NCI-H128 (cell line): ENCODE data around the gene QTRT2.

ENCODE experiments used
- DNase-seq: peaks from one replicate; lab custom pipeline; 2025; ENCODE audit not compliant: unreplicated experiment; lab: John Stamatoyannopoulos, UW

The QTRT2 gene

DNA sequence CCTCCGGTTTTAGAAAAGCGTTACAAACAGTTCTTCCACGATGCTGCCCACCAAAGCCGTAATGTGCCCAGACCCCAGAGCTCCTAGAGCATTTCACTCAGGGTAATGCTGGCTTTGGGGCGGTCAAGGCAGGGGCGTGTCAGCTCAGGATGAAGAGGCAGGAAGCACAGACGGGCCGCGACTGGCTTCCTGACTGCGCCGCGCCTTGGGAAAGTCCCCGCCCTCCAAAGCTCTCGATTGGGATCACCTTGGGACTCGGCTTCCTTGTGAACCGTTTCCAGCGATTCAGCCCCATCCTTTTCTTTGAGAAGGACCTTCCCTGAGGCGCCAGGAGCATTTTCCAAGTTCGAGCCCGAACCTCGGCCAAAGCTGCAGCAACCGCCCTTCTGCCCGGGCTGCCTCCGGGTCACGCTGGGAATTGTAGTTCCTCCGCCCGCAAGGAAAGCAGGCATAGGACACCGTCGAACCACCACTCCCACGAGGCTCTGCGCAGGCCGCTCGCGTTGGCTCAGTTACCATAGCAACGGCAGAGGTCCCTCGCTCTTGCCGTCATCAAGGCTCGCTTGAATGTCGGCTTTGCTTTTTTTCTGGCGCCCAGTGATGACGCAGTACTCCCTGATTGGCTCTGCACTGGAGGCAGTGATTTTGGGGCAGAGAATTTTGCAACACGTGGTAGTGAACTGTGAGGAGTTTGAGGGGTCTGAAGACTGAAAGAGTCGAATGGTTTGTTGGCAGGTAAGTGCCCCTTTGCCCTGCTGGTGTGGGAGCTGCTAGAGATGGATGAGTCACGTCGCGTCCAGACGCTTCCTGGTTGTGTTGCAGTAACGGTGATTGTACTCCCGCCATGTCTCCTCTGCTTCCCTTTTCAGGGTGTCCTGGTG is at the start of gene QTRT2, which contains the start of gene CCDC191:
Gene QTRT2 (plus strand): TSS at position 608 of the 881 bp plus-strand sequence. CDS start 8,521 bp downstream, outside the sequence.
Gene CCDC191 (minus strand): TSS at position 397 of the 881 bp plus-strand sequence. CDS start 60 bp downstream, at position 337.
- peak; percentile 99 for DNase-seq

DNA sequence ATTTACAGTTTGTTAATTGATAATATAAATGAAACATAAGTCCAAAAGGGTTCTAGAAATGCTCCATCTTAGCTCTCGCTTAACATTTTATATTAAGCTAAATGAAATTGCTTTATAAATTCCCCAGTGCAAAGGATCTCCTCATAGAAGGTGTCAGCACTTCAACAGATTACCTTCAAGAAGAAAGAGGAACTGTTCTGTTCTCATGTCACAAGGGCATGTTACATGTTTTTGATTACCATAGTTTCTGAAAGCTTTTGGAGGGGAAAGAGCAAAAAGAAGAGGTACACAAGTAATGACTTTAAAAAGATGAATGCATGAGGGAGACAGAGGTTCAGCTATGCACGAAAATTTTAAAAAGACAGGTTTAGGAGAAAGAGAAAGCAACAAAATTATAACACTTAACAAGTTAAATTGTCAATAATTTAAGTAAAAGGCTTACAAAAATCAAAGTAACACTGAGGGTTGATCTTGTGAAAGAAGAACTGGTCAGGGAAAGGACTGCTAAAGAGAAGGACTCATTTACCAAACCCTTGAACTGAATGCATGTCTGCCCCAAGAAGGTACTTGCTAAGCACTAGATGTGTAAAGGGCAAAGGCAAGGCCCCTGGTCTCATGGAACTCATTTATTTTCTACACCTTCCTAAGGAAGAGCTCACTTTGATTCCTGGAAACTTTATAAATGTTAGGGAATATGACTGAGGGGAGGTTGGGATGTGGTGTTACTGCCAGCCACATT is 45.3 kb upstream of the QTRT2 start:
- no peak for DNase-seq

DNA sequence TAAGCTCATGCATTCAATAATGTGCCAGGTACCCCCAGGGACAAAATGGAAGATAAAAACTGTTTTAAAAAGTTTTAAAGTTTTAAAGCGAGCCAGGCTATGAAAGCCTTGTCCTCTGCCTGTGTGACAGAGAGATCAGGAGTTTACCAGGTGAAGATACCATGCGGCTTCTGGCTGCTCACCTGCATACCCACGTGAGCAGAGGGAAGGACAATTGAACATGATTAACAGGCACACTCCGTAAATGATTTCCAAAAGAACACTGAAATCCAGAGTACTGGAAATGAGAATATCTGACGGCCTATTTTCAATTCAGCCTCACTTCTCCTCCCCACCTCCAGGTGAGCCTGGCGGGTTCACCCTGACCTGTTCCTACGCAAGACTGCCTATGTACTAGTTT is 42.3 kb upstream of the QTRT2 start:
- DNase-seq, result no peak

DNA sequence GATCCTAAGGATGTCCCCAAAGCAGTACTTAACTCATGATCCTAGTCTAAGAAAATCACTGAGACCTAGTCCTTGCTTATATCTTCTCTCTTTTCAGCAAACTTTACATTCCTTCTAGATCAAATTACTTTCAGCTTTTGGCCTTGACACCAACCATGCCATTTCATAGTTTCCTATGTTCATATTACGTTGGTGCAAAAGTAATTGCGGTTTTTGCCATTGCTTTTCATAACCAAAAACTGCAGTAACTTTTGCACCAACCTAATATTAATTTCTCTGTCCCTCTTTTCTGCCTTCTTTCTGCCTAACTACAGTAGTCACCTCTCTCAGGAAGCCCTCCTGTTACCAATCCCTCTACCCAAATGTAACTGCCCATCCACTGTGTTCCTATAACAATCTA is 37.1 kb upstream of the QTRT2 start:
- no peak for DNase-seq

DNA sequence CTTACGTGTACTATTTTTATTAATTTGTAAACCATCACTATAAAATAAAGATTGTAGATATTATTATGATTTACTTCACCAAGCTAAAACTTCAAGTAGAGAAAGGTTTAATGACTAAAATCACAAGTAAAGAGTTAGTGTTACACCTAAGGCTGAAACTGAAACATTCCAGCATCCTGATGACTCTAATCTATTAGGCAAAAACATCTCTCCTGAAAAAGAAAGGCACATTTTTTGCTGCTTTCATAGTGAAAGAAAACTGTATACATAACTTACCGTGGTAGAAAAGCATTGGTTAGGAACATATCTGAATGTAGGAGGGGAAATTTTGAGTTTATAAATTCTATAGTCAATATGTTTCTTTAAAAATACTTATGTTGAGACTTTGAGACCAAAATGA is 35.6 kb upstream of the QTRT2 start:
- DNase-seq, result no peak

DNA sequence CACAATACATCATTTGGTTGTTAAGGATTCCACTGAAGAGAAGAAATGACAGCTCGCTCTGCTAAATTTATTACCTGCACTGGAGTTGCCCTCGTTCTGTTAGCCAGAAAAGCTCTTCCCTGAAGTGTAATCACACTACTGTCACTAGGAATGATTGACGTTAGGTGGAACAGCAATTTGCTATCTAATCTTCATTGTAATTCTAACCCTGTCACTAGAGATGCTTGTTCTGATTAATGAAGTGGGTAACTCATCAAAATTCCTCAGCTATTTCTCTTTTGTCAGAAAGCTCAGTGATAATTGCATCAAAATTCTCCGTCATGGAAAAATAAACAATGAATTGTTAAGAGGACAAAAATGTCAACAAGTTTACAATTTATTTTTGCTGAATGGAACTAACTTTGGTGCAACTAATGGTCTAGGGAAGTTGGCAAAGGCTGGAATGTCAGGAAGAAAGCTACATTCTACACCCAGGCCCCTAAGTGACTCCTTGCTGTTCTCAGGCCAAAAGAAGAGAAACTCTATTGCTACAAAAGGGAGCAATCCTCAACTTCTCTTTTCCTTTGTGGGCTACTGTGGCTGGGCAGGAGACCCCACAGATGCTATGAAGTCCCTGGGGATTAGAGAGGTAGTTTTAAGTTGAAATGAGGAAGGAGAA is 34.3 kb upstream of the QTRT2 start:
- no peak for DNase-seq

DNA sequence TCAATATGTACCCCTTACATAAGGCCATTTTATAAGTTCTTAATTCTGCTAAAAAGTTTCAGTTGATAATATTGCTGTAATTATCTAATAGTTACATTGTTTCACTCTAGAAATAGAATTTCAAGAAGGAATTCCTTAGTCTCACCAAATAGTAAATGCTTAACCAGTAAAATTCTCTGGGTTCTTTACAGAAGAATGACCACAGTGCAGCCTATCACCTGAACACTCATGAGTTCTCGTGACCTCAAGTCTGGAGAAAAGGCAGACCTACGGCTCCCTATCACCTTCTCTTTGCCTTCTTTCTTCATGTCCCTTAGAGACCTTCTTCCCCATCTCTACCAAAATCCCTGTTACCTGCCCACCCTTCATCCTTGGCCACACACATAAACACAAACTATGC is 31.1 kb upstream of the QTRT2 start:
- DNase-seq, result no peak

DNA sequence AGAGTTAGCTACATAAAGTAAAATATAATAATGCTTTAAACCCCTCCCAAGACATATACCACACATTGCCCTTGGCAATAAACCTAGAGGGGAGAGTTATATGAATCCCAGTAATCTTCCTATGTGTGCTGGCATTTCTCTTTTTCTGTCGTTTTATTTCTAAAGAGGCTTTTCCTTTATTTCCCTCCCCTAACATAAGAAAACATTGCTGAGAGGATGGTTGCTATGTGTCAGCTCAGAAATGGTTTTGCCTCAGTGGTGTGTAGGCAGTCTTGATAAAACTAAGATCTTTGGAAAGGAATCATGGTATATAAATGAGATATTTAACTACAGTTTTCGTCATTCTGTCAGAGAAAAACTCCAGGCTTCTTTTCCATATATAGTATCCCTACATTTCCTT is 30.2 kb upstream of the QTRT2 start:
- DNase-seq, result no peak

DNA sequence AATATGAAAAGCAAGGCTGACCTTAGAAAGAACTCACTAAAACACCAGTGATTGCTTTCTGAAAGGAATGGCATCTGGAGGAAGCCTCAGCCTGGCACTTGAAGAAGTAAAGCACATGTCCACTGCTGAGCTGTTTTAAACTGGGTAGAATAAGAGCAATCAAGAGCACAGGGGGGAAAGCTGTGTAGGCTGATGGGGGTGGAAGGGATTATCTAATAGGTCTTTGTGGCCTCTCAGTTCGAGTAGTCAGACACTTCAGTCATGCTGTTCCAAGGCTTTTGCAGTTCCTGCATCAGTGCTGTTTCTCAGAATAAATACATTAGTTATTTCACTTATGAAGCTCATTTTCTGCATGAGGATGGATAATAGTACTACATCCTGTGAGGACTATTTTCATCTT is 22.8 kb upstream of the QTRT2 start:
- no peak for DNase-seq

DNA sequence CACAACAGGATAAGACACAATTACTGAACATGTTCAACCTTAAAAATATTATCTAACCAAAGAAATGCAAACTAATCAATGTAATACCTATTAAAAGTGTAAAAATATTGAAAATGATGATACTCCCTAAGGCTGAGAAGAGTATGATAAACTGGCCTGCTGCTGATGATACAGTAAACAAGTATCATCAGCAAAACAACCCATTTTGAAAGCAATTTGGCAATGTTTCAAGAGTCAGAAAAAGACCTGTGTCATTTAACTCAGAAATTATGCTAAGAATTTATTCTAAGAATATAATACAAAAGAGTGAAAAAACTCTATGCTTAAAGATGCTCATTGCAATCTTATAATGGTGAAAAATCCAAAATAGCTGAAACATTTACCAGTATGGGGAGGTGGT is 22.3 kb upstream of the QTRT2 start:
- no peak for DNase-seq

DNA sequence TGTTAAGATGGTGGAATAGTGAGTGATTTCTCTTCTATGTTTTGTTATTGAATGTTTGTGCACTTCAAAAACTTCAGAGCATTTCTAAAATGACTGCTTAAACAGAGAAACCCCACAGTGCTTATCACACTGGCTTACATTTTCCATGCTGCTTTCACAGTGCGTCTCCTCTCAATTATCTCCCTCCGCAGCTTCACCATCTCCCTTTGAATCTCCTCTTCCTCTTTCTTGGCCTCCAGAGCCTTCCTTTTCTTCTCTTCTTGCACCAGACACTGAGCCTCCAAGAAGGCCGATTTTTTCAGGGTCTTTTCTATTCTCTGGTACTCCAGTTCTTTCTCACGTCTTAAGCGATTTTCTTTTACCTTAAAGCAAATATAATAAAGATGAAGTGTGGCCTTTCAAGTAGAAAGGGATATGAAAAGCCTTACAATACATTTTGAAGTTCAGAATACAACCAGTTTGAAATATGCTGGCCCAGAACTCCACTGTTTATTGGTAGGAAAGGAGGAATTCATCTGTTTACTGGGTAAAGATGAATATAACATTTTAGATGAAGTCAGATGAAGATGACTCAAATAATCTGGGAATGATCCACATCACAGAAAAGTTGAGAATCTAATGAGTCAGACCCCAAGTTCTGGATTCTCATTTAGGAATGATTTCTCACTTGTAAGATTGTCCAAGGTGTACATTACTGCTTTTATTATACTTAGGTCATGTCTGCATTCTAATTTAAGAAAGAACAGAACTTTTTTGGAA is 21.6 kb upstream of the QTRT2 start:
- DNase-seq, result no peak

DNA sequence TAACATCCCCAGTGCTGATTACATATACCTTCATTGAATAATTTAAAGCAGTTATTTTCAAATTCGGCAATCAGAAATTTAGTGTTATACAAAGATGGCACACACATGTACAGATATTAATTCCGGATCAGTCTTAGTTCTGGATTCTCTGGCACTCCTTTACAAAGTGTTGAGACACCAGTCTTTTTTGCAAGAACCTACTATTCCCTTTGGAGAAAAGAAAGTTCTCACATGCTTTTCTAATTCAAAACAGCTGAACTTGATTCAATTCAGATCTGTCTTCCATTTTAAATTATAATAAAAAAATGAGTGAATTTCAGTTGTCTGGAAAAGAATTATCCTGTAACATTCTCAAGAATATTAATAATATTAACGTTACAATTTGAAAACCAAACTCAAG is 20.6 kb upstream of the QTRT2 start:
- no peak for DNase-seq

DNA sequence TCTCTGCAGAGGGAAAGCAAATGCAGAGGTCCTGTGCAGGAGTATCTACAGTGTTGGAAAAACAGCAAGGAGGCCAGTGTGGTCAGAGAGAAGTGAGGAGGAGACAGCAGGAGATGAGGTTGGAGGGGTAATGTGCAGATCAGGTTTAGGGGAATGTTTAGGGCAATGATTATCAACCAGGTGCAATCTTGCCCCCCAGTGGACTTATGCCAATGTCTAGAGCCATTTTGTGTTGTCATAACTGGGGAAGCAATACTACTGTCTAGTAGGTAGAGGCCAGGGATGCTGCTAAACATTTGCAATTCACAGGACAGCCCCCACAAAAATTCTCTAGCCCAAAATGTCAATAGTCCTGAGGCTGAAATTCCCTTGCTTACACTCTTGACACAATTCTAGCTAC is 13.3 kb upstream of the QTRT2 start:
- no peak for DNase-seq

DNA sequence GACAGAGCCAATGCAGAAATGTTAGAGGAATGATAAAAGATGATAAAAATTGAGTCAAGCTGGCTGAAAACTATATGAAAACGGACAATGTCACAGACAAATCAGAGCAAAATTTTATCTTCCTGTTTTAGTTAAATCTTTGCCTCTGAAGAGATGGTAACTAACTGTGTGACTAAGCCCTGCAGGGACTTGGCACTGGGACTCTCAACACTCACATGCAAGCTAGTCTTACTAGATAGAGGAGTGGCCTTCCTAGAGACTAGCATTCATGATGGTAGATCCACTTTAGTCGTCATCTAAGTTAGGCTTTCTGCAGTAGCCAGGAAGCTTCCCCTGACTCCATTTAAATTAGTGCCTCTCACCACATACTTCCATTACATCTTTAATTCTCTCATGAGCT is 4.3 kb upstream of the QTRT2 start:
- no peak for DNase-seq

DNA sequence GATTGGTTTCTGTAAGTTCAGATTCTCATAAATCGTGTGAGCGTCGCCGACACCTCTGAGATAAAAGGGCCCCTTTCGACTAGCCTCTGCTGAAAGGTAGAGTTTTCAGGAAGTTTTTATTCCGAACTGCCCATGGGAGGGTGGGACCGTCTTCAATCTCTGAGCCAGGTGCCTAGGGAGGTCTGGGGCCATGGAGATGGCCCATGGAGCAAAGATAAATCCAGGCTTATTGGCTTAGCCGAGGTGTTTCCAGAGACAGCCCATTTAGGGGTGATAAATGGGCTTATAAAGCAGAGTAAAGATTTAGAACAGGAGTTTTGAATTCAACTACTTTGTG is 442 bp downstream of the QTRT2 start:
- no peak for DNase-seq

DNA sequence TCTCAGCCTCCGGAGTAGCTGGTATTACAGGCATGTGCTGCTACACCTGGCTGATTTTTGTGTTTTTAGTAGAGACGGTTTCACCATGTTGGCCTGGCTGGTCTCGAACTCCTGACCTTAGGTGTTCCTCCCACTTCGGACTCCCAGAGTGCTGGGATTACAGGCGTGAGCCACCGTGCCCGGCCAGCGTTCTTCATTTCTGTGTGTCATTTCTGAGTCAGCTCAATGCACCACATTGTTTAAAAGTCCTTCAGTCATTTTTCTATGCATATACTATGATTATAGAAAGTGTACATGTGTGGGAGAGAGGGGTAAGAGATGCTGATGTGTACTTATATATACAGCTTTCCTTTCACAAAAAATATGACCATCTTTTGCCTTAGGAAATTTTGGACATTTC is 2.1 kb downstream of the QTRT2 start:
- DNase-seq, result no peak

DNA sequence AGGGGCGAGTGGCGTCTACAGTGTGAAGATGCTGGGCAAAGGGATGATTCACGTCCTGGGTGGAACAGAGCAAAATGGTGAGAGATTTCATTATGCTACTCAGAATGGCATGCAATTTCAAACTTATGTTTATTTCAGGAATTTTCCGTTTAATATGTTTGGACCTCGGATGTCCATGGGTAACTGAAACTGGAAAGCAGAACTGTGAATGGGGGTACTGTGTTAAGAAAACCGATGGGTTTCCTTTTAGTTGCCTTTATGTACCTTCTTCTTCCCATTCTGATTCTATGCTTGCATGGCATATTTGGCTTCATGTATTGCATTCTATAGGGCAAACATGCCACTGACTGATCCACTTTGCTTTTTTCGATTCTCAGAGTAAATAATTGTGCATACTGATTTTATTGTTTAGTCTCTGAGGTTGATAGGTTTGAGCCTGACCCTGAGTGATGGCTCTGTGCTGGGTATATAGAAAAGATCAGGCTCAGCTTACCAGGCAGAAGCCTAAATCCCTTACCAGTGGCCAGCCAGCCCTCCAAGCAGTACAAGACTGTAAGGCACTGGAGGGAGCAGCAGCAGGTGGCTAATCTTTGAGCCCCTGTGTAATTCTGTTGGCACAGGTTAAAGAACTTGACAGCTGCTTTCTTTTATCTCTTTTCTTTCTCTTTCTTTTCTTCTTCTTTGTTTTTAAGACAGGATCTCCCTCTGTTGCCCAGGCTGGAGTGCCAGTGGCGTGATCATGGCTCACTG is 4.5 kb downstream of the QTRT2 start:
- no peak for DNase-seq

DNA sequence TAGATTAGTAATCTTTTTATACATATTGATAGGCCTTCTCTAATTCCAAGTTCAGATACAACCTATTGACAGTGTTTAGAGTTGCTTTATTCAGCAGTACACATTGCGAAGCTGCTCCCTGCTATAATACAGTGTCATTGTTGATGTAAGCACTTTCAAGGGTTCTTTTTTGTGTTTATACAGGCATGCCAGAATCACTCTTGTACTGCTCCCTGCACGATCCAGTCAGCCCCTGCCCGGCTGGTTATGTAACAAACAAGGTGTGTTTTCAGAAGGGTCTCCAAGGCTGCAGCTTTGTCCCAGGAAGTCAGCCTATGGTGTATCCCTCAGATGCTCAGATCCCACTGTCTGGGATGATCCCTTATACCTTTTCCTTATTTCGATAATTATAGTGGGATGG is 11.3 kb downstream of the QTRT2 start:
- DNase-seq, result no peak

DNA sequence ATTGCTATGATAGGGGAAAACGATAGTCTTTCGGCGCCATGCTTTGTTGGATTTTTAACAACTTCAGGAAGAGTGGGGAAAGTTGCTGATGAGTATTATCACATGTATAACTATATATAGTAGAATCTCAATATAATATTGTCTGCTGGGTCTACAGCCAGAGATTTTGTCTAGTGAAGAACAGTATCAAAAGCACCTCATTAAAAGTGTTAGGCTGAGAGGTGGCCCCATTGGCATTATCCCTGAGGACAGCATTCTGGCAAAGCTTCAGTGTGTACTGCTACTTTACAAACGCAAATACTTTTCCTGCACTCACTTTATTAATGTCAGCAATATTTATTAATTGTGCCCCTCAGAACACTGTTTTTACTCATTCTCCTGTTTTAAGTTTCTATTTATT is 11.8 kb downstream of the QTRT2 start:
- DNase-seq, result no peak

DNA sequence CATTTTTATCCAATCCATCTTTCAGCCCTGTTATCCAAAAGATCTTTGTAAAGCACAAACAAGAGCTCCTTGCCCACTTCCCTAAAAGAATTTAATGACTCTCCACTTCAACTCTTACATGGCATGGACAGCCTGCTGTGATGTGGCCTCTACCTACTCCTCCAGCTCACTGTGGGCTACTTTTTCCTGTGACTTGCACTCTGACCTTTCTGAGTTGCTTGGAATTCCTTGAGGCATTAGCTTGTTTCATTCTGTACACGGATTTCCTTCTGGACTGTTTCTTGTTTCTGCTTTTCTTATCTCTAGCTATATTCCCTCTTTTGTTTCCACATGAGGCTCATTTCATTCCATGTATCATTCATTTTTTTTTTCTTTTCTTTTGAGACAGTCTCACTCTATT is 15.2 kb downstream of the QTRT2 start:
- DNase-seq, result no peak
